ENCODE measurements around the gene ESPN. TPM values are rescaled to one million over a fixed set of nuclear protein-coding genes. Genes with fewer than 3 reads are reported as not detected.

Gene ESPN
- total RNA-seq, 2 donors from 2014 or later = 4.1 to 10.5 TPM

- no peaks in the 10 kb centered on the region for H3K27me3 ChIP-seq (ENCODE audit: control insufficient read depth, insufficient read depth, low read length, poor library complexity, severe bottlenecking)
- DNase-seq = no peak
- no peaks in the 10 kb centered on the region for H3K27me3 Mint-ChIP-seq (ENCODE audit: insufficient read depth)
These were observed 85.9 kb downstream of the ESPN start for GRCh38 chr1:6510493-6510892.

More at GRCh38 chr1:6510493-6510892, 85.9 kb downstream of the ESPN start:
- H3K4me1 Mint-ChIP-seq = no peaks in the 10 kb centered on the region
- WGBS, 2 experiments (ENCODE audit: insufficient coverage in 1 of 2, insufficient read length in 1 of 2) = 88 to 100% methylated on average over 3 to 6 of the region's 6 CpGs
- H3K9ac ChIP-seq (ENCODE audit: extremely low read depth, low read length, poor library complexity, severe bottlenecking) = no peak overlapping the region
- no peaks in the 10 kb centered on the region for H3K9me3 ChIP-seq (ENCODE audit: control insufficient read depth, low read length)
- no peaks in the 10 kb centered on the region for H3K36me3 ChIP-seq (ENCODE audit: control insufficient read depth, insufficient read depth, low read length)
- no peaks in the 10 kb centered on the region for H3K9me3 Mint-ChIP-seq
- H3K27ac ChIP-seq (ENCODE audit: low read depth, low read length) = no peak overlapping the region
- H3K4me1 ChIP-seq (ENCODE audit: control insufficient read depth, insufficient read depth, low read length) = no peaks in the 10 kb centered on the region
- no peak overlapping the region for H3K4me3 ChIP-seq (ENCODE audit: low read length)
- H3K36me3 Mint-ChIP-seq (ENCODE audit: low read depth) = no peaks in the 10 kb centered on the region
- H3K27ac Mint-ChIP-seq = no peak overlapping the region
- TF ChIP-seq, protein P1, sequence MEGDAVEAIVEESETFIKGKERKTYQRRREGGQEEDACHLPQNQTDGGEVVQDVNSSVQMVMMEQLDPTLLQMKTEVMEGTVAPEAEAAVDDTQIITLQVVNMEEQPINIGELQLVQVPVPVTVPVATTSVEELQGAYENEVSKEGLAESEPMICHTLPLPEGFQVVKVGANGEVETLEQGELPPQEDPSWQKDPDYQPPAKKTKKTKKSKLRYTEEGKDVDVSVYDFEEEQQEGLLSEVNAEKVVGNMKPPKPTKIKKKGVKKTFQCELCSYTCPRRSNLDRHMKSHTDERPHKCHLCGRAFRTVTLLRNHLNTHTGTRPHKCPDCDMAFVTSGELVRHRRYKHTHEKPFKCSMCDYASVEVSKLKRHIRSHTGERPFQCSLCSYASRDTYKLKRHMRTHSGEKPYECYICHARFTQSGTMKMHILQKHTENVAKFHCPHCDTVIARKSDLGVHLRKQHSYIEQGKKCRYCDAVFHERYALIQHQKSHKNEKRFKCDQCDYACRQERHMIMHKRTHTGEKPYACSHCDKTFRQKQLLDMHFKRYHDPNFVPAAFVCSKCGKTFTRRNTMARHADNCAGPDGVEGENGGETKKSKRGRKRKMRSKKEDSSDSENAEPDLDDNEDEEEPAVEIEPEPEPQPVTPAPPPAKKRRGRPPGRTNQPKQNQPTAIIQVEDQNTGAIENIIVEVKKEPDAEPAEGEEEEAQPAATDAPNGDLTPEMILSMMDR (conservative IDR thresholded peaks at IDR 0.05) = no peak
- H3K4me3 Mint-ChIP-seq = no peak overlapping the region

Small RNAs within 50 kb of the gene (microRNA-seq; reads per million reads assigned to microRNA genes)
- not detected for gene MIR4252 (ENCODE audit: borderline microRNAs expressed)

Other genes starting within 250 kb of the ESPN start
- gene CHD5, start 244.5 kb upstream of the ESPN start, total RNA-seq = under 1 TPM; 0.40 to 0.69 TPM
- 100 to 1,000 TPM; 409 to 481 TPM for gene RPL22, start 225.2 kb upstream of the ESPN start, total RNA-seq
- 1 to 10 TPM; 4.8 to 7.7 TPM for gene RNF207, start 218.7 kb upstream of the ESPN start, total RNA-seq
- 10 to 100 TPM; 75.9 to 80.3 TPM for gene ICMT, start 188.8 kb upstream of the ESPN start, total RNA-seq
- gene HES3, start 180.6 kb upstream of the ESPN start, total RNA-seq = 1 to 10 TPM in 1 of 2 donors, not detected in 1; 2.7 TPM
- gene GPR153, start 163.7 kb upstream of the ESPN start, total RNA-seq = 1 to 10 TPM; 2.4 to 2.8 TPM
- 10 to 100 TPM; 51.3 to 70.7 TPM for gene ACOT7, start 31.0 kb upstream of the ESPN start, total RNA-seq
- gene HES2, start 4.9 kb upstream of the ESPN start, total RNA-seq = not detected
- gene TNFRSF25, start 41.4 kb downstream of the ESPN start, total RNA-seq = 10 to 100 TPM; 25.9 to 26.9 TPM
- gene PLEKHG5, start 66.9 kb downstream of the ESPN start, total RNA-seq = 10 to 100 TPM; 32.6 to 38.8 TPM
- gene NOL9, start 129.7 kb downstream of the ESPN start, total RNA-seq = 10 to 100 TPM; 35.0 to 43.9 TPM
- under 1 TPM; 0.31 to 0.51 TPM for gene TAS1R1, start 130.5 kb downstream of the ESPN start, total RNA-seq
- gene ZBTB48, start 155.2 kb downstream of the ESPN start, total RNA-seq = 10 to 100 TPM; 28.2 to 31.0 TPM
- 10 to 100 TPM; 10.9 to 13.2 TPM for gene KLHL21, start 178.1 kb downstream of the ESPN start, total RNA-seq
- 10 to 100 TPM; 36.9 to 47.8 TPM for gene PHF13, start 189.0 kb downstream of the ESPN start, total RNA-seq
- gene THAP3, start 200.1 kb downstream of the ESPN start, total RNA-seq = 10 to 100 TPM; 13.0 to 22.4 TPM